Hippocampal formation (tissue), 2 donors: ENCODE measurements around the gene SMURF2.
"Not testable (repeated sequence)": the region's sequence is repeated elsewhere in the genome, so short reads cannot be mapped to it uniquely, and the experiment has no call there.

Source experiments
- DNase-seq, 2 donors: peaks; one replicate each; lab custom pipeline; 2025; lab: John Stamatoyannopoulos, UW

Gene SMURF2

GRCh38 chr17:64632194-64632593 is 29.9 kb downstream of the SMURF2 start:
- no peak for DNase-seq

- no peak for DNase-seq
Measured at GRCh38 chr17:64630309-64631223, 31.5 kb downstream of the SMURF2 start.

GRCh38 chr17:64628641-64629040 is 33.5 kb downstream of the SMURF2 start:
- no peak for DNase-seq

- DNase-seq: no peak
Measured at GRCh38 chr17:64627797-64628196, 34.3 kb downstream of the SMURF2 start.

GRCh38 chr17:64626827-64627226 is 35.3 kb downstream of the SMURF2 start:
- no peak for DNase-seq

GRCh38 chr17:64625541-64625940 is 36.6 kb downstream of the SMURF2 start:
- no peak for DNase-seq

- no peak for DNase-seq
Measured at GRCh38 chr17:64622931-64623654, 39.0 kb downstream of the SMURF2 start.

GRCh38 chr17:64621772-64622171 is 40.3 kb downstream of the SMURF2 start:
- DNase-seq: no peak

- no peak for DNase-seq
Measured at GRCh38 chr17:64618848-64619247, 43.3 kb downstream of the SMURF2 start.

- DNase-seq: no peak
Measured at GRCh38 chr17:64617125-64617780, 44.9 kb downstream of the SMURF2 start.

GRCh38 chr17:64615028-64615677 is 47.0 kb downstream of the SMURF2 start:
- DNase-seq: no peak

- no peak for DNase-seq
Measured at GRCh38 chr17:64614266-64615027, 47.7 kb downstream of the SMURF2 start.

GRCh38 chr17:64611369-64611768 is 50.7 kb downstream of the SMURF2 start:
- DNase-seq: no peak

GRCh38 chr17:64610244-64610643 is 51.9 kb downstream of the SMURF2 start:
- DNase-seq: not testable (repeated sequence)

GRCh38 chr17:64608571-64608981 is 53.5 kb downstream of the SMURF2 start:
- DNase-seq: no peak

GRCh38 chr17:64607862-64608565 is 54.1 kb downstream of the SMURF2 start:
- no peak for DNase-seq

- not testable (repeated sequence) for DNase-seq
Measured at GRCh38 chr17:64604532-64604931, 57.6 kb downstream of the SMURF2 start.

- no peak for DNase-seq
Measured at GRCh38 chr17:64603987-64604386, 58.1 kb downstream of the SMURF2 start.

- no peak for DNase-seq
Measured at GRCh38 chr17:64599827-64600226, 62.3 kb downstream of the SMURF2 start.

GRCh38 chr17:64599187-64599676 is 62.9 kb downstream of the SMURF2 start:
- no peak for DNase-seq
